ENCODE data around the gene DDAH1. TPM values are rescaled to one million over a fixed set of nuclear protein-coding genes. Genes with fewer than 3 reads are reported as not detected.

Gene DDAH1
- total RNA-seq, 1 donor from 2014 or later: 10.3 TPM

- Histone ChIP-seq H3K36me3 (no peaks in the 10 kb centered on the region), H3K9me3 (no peaks in the 10 kb centered on the region), H3K4me3 (no peak overlapping the region), H3K27ac (no peak overlapping the region), H3K4me1 (peaks cover 45% of the 10 kb centered on the region), H3K27me3 (no peaks in the 10 kb centered on the region)
- TF ChIP-seq POLR2A (IDR thresholded peaks at IDR 0.05): no peak
- no peak for TF ChIP-seq POLR2AphosphoS5 (IDR thresholded peaks at IDR 0.05; ENCODE audit: insufficient read depth in 1 of 2, low read depth in 1 of 2)
- no peak for TF ChIP-seq CTCF (IDR thresholded peaks at IDR 0.05)
- DNase-seq (ENCODE audit: extremely low spot score in 2 of 2): no peak
- intact Hi-C loops (cut with DNase I): loop anchor here (10.0 kb wide), 1 partner anchor 113 kb away; no protein-coding TSS in a partner anchor
These were observed 3.6 kb downstream of the DDAH1 start for GRCh38 chr1:85461216-85461918.

- Histone ChIP-seq H3K9me3 (no peaks in the 10 kb centered on the region), H3K27ac (no peak overlapping the region), H3K4me1 (peaks cover 45% of the 10 kb centered on the region), H3K4me3 (no peak overlapping the region), H3K27me3 (no peaks in the 10 kb centered on the region), H3K36me3 (no peaks in the 10 kb centered on the region)
- intact Hi-C loops (cut with DNase I): loop anchor here (10.0 kb wide), 1 partner anchor 114 kb away; no protein-coding TSS in a partner anchor
- no peak for TF ChIP-seq POLR2AphosphoS5 (IDR thresholded peaks at IDR 0.05; ENCODE audit: insufficient read depth in 1 of 2, low read depth in 1 of 2)
- TF ChIP-seq CTCF (IDR thresholded peaks at IDR 0.05): no peak
- no peak for TF ChIP-seq POLR2A (IDR thresholded peaks at IDR 0.05)
- DNase-seq (ENCODE audit: extremely low spot score in 2 of 2): no peak
These were observed 4.3 kb downstream of the DDAH1 start for GRCh38 chr1:85460555-85461088.

- Histone ChIP-seq H3K27ac (no peak overlapping the region), H3K9me3 (no peaks in the 10 kb centered on the region), H3K27me3 (no peaks in the 10 kb centered on the region), H3K4me3 (no peak overlapping the region), H3K4me1 (peaks cover 37% of the 10 kb centered on the region), H3K36me3 (no peaks in the 10 kb centered on the region)
- TF ChIP-seq CTCF (IDR thresholded peaks at IDR 0.05): no peak
- TF ChIP-seq POLR2A (IDR thresholded peaks at IDR 0.05): no peak
- no peak for TF ChIP-seq POLR2AphosphoS5 (IDR thresholded peaks at IDR 0.05; ENCODE audit: insufficient read depth in 1 of 2, low read depth in 1 of 2)
- no peak for DNase-seq (ENCODE audit: extremely low spot score in 2 of 2)
- intact Hi-C loops (cut with DNase I): no loop called here
These were observed 5.7 kb downstream of the DDAH1 start for GRCh38 chr1:85459290-85459689.

- Histone ChIP-seq H3K4me3 (no peak overlapping the region), H3K27me3 (no peaks in the 10 kb centered on the region), H3K27ac (no peak overlapping the region), H3K9me3 (no peaks in the 10 kb centered on the region), H3K4me1 (peaks cover 5% of the 10 kb centered on the region), H3K36me3 (no peaks in the 10 kb centered on the region)
- TF ChIP-seq POLR2A (IDR thresholded peaks at IDR 0.05): no peak
- no peak for TF ChIP-seq CTCF (IDR thresholded peaks at IDR 0.05)
- TF ChIP-seq POLR2AphosphoS5 (IDR thresholded peaks at IDR 0.05; ENCODE audit: insufficient read depth in 1 of 2, low read depth in 1 of 2): no peak
- intact Hi-C loops (cut with DNase I): no loop called here
- no peak for DNase-seq (ENCODE audit: extremely low spot score in 2 of 2)
These were observed 10.7 kb downstream of the DDAH1 start for GRCh38 chr1:85454214-85454613.

- H3K4me1 ChIP-seq: peaks cover under 1% of the 10 kb centered on the region
- no peak overlapping the region for H3K4me3 ChIP-seq
- no peak overlapping the region for H3K27ac ChIP-seq
- H3K9me3 ChIP-seq: no peaks in the 10 kb centered on the region
- TF ChIP-seq POLR2A (IDR thresholded peaks at IDR 0.05) (no peak), CTCF (IDR thresholded peaks at IDR 0.05) (no peak), POLR2AphosphoS5 (IDR thresholded peaks at IDR 0.05; ENCODE audit: insufficient read depth in 1 of 2, low read depth in 1 of 2) (no peak)
- intact Hi-C loops (cut with DNase I): no loop called here
- H3K36me3 ChIP-seq: no peaks in the 10 kb centered on the region
- DNase-seq (ENCODE audit: extremely low spot score in 2 of 2): no peak
- no peaks in the 10 kb centered on the region for H3K27me3 ChIP-seq
These were observed 11.2 kb downstream of the DDAH1 start for GRCh38 chr1:85453640-85454194.

All from vagina (tissue), 2 donors.